ENCODE results near the gene BGLAP. TPM values are rescaled to one million over a fixed set of nuclear protein-coding genes. Genes with fewer than 3 reads are reported as not detected.

The BGLAP gene
- total RNA-seq, 1 donor from 2014 or later = 5.8 TPM

DNA sequence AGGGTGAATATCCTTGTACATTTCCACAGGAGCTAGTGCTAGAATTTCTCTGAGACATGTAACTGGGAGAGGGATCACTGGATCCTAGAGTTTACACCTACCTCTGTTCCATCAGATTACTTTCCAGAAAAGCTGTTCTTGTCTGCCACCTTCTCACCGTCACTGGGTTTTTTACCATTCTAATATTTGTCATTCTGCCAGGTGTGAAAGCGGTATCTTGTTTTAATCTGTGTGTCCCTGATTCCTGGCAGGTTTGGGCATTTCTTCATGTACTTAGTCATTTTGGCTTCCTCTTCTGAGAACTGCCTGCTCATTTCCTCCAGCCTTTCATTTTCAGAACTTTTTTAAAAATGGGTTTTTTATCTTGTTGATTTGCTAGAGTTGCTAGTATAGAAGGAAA lies 24.1 kb upstream of the BGLAP start:
- peaks cover 7% of the 10 kb centered on the region for H3K4me1 Mint-ChIP-seq (ENCODE audit: low read depth)
- H3K9me3 Mint-ChIP-seq (ENCODE audit: low read depth) = no peaks in the 10 kb centered on the region
- H3K4me3 Mint-ChIP-seq (ENCODE audit: low read depth) = no peak overlapping the region
- H3K27me3 Mint-ChIP-seq = no peaks in the 10 kb centered on the region
- H3K27ac Mint-ChIP-seq = peak overlapping the region; percentile 36
- no peak for TF ChIP-seq CTCF (IDR thresholded peaks at IDR 0.05; ENCODE audit: unreplicated experiment)
- peaks cover 13% of the 10 kb centered on the region for H3K36me3 Mint-ChIP-seq (ENCODE audit: insufficient read depth)
- DNase-seq (ENCODE audit: low spot score, unreplicated experiment) = no peak

DNA sequence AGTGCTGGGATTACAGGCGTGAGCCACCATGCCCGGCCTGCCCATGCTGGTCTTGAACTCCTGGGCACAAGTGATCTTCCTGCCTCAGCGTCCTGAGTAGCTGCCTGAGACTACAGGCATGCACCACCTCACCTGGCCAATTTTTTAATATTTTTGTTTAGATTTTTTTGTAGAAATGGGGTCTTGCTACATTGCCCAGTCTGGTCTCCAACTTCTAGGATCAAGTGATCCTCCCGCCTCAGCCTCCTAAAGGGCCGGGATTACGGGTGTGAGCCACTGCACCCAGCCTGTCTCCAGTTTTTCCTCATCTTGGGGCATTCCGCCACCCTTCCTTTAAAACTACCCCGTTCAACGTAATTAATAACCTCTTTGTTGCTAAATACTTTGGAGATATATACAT lies 21.8 kb upstream of the BGLAP start:
- Mint-ChIP-seq H3K4me1 (ENCODE audit: low read depth) (no peaks in the 10 kb centered on the region), H3K4me3 (ENCODE audit: low read depth) (no peak overlapping the region), H3K36me3 (ENCODE audit: insufficient read depth) (peaks cover 19% of the 10 kb centered on the region), H3K9me3 (ENCODE audit: low read depth) (no peaks in the 10 kb centered on the region), H3K27me3 (no peaks in the 10 kb centered on the region), H3K27ac (no peak overlapping the region)
- no peak for DNase-seq (ENCODE audit: low spot score, unreplicated experiment)
- no peak for TF ChIP-seq CTCF (IDR thresholded peaks at IDR 0.05; ENCODE audit: unreplicated experiment)

- no peaks in the 10 kb centered on the region for H3K9me3 Mint-ChIP-seq (ENCODE audit: low read depth)
- no peak overlapping the region for H3K4me3 Mint-ChIP-seq (ENCODE audit: low read depth)
- H3K27me3 Mint-ChIP-seq = no peaks in the 10 kb centered on the region
- TF ChIP-seq CTCF (IDR thresholded peaks at IDR 0.05; ENCODE audit: unreplicated experiment) = no peak
- DNase-seq (ENCODE audit: low spot score, unreplicated experiment) = no peak
- no peak overlapping the region for H3K27ac Mint-ChIP-seq
- peaks cover 3% of the 10 kb centered on the region for H3K4me1 Mint-ChIP-seq (ENCODE audit: low read depth)
- peaks cover 25% of the 10 kb centered on the region for H3K36me3 Mint-ChIP-seq (ENCODE audit: insufficient read depth)
These were observed 19.8 kb upstream of the BGLAP start for GRCh38 chr1:156221986-156222692.

DNA sequence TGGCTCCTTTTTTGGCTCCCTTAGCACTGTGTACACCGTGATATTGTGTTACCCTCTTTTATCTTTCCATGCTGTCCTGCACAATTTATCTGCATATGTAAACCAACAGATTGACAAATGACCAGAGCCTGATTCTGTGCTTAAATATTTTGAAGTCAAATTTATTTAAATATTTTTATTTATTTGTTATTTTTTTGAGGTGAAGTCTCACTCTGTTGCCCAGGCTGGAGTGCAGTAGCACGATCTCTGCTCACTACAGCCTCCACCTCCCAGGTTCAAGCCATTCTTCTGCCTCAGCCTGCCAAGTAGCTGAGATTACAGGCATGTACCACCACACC lies 16.3 kb upstream of the BGLAP start:
- Mint-ChIP-seq H3K36me3 (ENCODE audit: insufficient read depth) (peaks cover 27% of the 10 kb centered on the region), H3K27me3 (no peaks in the 10 kb centered on the region), H3K4me1 (ENCODE audit: low read depth) (peaks cover 3% of the 10 kb centered on the region), H3K9me3 (ENCODE audit: low read depth) (no peaks in the 10 kb centered on the region), H3K4me3 (ENCODE audit: low read depth) (no peak overlapping the region), H3K27ac (peak overlapping the region; percentile 0)
- no peak for DNase-seq (ENCODE audit: low spot score, unreplicated experiment)
- TF ChIP-seq CTCF (IDR thresholded peaks at IDR 0.05; ENCODE audit: unreplicated experiment) = no peak

GRCh38 chr1:156226116-156226538 lies 15.9 kb upstream of the BGLAP start:
- no peak for TF ChIP-seq CTCF (IDR thresholded peaks at IDR 0.05; ENCODE audit: unreplicated experiment)
- DNase-seq (ENCODE audit: low spot score, unreplicated experiment) = no peak
- Mint-ChIP-seq H3K27me3 (no peaks in the 10 kb centered on the region), H3K9me3 (ENCODE audit: low read depth) (no peaks in the 10 kb centered on the region), H3K4me1 (ENCODE audit: low read depth) (peaks cover 3% of the 10 kb centered on the region), H3K36me3 (ENCODE audit: insufficient read depth) (peaks cover 26% of the 10 kb centered on the region), H3K27ac (no peak overlapping the region), H3K4me3 (ENCODE audit: low read depth) (no peak overlapping the region)
